ENCODE results near the gene GNG7.
"Not testable (repeated sequence)": the region's sequence is repeated elsewhere in the genome, so short reads cannot be mapped to it uniquely, and the experiment has no call there.

The GNG7 gene

DNA sequence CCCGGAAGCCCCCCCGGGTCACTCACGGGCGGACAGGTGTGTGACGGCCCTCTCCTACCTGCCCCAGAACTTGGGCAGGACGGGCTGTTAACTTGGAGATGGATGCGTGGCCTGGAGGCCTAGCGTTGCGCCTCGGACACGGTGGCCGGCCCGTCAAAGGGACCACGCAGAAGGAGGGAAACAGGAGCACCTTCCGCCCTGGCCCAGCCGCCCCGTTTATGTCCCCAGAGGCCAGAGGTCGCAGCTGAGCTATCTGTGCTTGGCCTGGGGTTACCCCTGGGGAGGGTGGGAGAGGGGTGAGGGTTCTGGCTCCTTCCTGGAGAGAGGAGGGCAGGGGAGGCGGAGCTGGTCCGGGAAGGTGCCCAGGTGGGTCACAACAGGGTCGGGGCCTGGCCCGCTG lies 190.9 kb downstream of the GNG7 start:
- no peak for DNase-seq (ENCODE audit: low read depth in 2 of 2)

DNA sequence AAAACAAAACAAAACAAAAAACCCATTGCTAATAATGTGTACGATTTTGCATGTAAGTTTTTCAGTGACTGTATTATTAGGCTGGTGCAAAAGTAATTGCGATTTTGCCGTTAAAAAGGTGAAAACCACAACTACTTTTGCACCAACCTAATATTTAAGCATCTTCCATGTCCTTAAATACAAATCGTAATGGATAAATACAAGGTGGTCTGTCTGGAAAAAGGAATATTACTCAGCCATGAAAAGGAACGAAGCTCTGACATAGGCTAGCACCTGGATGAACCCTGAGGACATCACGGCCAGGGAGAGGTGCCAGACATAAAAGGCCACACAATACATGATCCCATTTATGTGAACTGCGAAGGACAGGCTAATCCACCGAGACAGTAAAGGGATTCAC lies 193.4 kb downstream of the GNG7 start:
- no peak for DNase-seq (ENCODE audit: low read depth in 2 of 2)

DNA sequence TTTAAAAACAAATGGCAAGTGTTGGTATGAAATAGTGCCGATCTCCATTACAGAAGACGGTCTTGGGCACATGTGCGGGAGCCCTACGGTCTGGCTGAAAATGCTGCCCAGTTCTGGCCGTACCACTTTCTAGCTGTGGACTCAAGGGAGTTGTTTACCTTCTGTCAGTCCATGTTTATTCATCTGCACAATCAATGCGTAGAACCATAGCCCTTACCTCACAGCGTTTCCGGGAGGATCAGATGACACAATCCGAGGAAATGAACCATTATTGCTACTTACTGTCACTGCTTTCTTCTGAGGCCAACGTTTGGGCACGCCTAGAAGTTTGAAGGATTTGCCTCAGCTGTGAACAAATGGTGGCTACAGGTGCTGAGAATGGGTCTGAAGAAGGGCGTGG lies 195.4 kb downstream of the GNG7 start:
- no peak for DNase-seq (ENCODE audit: low read depth in 2 of 2)

- DNase-seq (ENCODE audit: low read depth in 2 of 2): not testable (repeated sequence)
Measured at GRCh38 chr19:2506656-2507055, 195.8 kb downstream of the GNG7 start.

GRCh38 chr19:2503521-2504109 lies 198.9 kb downstream of the GNG7 start:
- DNase-seq (ENCODE audit: low read depth in 2 of 2): peak; percentile 72 to 73

GRCh38 chr19:2500841-2501261 lies 201.6 kb downstream of the GNG7 start:
- no peak for DNase-seq (ENCODE audit: low read depth in 2 of 2)

DNA sequence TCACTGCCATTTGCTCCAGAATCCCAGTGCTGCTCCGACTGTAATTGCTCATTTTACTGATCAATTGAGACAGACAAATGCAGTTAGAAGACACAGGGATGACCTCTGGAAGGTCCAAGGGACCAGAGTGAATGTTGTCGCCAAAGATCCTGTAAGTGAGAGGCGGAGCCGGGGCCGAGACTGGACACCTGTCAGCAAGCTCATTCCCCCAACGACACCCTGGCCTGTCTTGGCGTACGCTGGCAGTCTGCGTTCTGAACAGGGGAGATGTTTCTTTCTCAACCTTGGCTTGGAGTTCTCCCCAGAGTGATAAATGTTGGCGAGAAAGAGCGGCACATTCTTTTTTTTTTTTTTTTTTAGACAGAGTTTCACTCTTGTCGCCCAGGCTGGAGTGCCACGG lies 202.3 kb downstream of the GNG7 start:
- DNase-seq (ENCODE audit: low read depth in 2 of 2): no peak

DNA sequence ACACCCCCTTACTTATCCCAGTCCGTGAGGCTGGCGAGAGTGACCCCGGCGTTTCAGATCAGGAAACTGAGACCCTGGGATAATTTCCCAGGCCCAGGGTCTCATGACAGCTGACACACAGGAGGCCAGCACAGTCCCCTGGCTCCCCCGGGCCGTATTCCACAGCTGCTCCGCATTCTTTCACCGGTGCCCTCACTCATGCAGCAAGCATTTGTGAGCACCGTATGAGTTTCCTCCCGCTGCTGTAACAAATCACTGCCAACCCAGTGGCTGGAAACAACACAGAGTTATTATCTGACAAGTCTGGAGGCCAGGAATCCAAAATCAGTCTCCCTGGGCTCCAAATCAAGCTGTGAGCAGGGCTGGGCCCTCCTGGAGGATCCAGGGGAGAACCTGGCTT lies 205.3 kb downstream of the GNG7 start:
- no peak for DNase-seq (ENCODE audit: low read depth in 2 of 2)

- DNase-seq (ENCODE audit: low read depth in 2 of 2): no peak
Measured at GRCh38 chr19:2495651-2496316, 206.7 kb downstream of the GNG7 start.

- DNase-seq (ENCODE audit: low read depth in 2 of 2): no peak
Measured at GRCh38 chr19:2495130-2495641, 207.3 kb downstream of the GNG7 start.

DNA sequence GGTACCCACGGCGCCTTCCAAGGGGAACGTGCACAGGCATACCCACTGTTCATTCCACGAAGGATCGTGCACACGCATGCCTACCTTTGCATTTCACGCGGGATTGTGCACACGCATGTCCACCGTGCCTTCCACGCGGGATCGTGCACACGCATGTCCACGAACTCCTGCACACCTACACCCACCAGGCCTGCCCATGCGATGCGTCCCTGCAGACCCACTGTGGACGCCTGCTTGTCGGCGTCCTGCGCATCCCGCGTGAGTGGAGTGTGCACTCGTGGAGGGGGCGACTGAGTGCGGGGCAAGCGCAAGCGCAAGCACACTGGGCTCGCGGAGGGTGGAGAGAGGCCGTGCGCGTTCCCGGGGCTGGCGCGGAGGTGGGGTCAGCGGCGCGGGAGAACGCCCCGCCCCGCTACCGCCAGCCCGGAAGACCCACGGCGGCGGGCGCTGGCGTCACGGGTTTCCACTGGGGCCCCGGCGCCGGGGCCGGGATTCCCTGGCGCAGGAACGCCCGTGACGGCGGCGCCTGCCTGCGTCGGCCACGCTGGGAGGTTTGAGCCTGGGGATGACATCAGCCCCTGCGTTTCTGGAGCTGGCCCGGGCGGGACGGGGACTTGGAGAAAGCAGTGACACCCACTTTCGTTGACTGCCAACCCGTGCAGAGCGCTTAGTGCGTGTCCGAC lies 207.9 kb downstream of the GNG7 start:
- peak; percentile 30 to 31 for DNase-seq (ENCODE audit: low read depth in 2 of 2)

DNA sequence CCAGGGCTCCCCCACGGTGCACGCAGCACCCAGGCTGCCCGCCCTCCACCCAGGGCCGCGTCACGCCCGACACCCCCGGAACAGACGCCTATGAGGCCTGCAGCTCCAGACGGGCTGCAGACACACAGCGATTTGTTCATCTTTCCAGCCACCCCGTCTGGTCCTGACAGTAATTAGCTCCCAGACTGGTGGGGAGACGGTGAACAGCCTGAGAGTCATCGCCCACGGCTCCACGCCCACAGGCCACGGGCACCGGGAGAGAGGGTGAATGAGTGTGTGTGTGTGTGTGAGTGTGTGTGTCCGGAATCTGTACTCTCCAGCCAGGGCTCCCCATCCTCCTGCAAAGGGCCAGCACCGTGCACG lies 208.4 kb downstream of the GNG7 start:
- no peak for DNase-seq (ENCODE audit: low read depth in 2 of 2)

DNA sequence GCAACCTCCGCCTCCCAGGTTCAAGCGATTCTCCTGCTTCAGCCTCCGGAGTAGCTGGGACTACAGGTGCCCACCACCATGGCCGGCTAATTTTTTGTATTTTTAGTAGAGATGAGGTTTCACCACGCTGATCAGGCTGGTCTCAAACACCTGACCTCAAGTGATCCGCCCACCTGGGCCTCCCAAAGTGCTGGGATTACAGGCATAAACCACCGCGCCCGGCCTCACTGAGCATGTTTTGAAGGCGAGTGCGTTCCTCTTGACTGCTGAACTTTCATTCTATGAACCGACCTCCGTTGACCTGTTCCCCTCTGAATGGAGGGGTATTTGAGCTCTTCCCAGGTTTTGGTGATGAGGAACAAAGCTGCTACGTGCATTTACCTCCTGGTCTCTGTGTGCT lies 209.0 kb downstream of the GNG7 start:
- DNase-seq (ENCODE audit: low read depth in 2 of 2): not testable (repeated sequence)

- no peak for DNase-seq (ENCODE audit: low read depth in 2 of 2)
Measured at GRCh38 chr19:2492870-2493269, 209.6 kb downstream of the GNG7 start.

DNA sequence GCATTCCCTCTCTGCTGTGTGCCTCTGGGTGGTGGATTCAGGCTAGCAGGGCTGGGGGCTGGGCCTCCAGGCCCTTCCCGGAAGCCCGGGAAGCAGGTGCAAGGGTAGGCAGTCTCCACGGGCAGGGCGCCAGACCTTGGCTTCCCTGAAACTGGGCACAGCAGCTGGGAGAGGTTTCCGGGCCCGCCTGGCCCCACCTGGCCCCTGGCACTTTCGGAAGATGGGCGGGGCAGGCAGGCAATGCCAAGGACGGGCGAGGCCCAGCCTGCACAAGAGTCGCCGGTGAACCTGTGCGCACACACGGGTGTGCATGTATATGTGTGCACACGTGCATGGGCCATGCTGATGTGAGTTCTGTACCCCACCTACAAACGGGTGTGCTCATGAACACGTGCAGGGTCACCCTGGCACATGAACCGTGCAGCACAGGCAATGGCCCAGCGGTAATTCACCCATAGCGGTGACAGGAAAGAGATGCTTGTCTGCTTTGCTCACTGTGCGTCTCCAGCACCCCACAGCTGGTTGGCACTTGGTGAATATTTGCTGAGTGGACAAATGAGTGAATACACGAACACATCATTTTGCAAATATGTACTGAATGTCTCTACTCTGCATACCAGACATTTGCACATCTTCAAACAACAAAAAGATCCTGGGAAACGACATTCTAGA lies 211.2 kb downstream of the GNG7 start:
- DNase-seq (ENCODE audit: low read depth in 2 of 2): no peak

- no peak for DNase-seq (ENCODE audit: low read depth in 2 of 2)
Measured at GRCh38 chr19:2490659-2491058, 211.8 kb downstream of the GNG7 start.

GRCh38 chr19:2488942-2489731 lies 213.4 kb downstream of the GNG7 start:
- no peak for DNase-seq (ENCODE audit: low read depth in 2 of 2)

GRCh38 chr19:2488405-2488941 lies 214.0 kb downstream of the GNG7 start:
- no peak for DNase-seq (ENCODE audit: low read depth in 2 of 2)

GRCh38 chr19:2487842-2488241 lies 214.7 kb downstream of the GNG7 start:
- no peak for DNase-seq (ENCODE audit: low read depth in 2 of 2)

DNA sequence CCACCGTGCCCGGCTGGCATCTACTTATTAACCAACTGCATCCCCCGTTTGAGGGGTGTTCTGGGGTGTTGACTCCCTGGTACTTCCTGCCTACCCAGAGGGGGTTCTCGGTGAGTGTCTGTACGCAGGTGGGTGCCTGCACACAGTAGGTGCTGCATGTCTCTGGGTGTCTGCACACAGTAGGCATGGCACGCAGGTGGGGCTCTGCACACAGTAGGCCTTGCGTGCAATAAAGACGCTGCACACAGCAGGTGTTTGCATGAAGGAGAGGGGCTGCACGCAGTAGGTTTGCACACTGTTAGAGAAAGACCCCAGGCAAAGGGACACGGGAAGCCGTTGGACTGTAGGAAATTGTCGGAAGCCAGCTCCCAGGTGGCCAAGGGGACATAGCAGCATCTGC lies 215.4 kb downstream of the GNG7 start:
- no peak for DNase-seq (ENCODE audit: low read depth in 2 of 2)

DNA sequence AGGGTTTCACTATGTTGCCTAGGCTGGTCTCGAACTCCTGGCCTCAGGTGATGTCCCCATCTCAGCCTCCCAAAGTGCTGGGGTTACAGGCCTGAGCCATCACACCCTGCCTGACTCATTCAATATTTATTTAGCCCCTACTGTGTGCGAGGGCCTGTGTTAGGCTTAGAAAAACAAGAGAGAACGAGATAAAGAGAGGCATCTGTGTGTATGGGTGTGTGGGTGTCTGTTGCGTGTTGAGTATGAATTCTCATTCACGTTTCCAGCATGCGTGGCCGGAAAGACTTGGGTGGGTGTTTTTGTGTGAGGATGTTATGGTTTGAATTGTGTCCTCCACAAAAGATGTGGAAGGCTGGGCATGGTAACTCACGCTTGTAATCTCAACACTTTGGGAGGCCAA lies 217.1 kb downstream of the GNG7 start:
- DNase-seq (ENCODE audit: low read depth in 2 of 2): no peak

Measured in stimulated activated CD8-positive, alpha-beta memory T cell treated with anti-CD3 and anti-CD28 coated beads, Interleukin-2, amount 100 ng/mL, for 48 hours (primary cell).